GM18858 (cell line): ENCODE measurements around the gene JPH3.

Source experiments
- ATAC-seq: cut with Tn5 transposase; IDR thresholded peaks from one replicate; pipeline ENCODE4 v1.9.1; 2021; ENCODE audit not compliant: unreplicated experiment

The JPH3 gene

DNA sequence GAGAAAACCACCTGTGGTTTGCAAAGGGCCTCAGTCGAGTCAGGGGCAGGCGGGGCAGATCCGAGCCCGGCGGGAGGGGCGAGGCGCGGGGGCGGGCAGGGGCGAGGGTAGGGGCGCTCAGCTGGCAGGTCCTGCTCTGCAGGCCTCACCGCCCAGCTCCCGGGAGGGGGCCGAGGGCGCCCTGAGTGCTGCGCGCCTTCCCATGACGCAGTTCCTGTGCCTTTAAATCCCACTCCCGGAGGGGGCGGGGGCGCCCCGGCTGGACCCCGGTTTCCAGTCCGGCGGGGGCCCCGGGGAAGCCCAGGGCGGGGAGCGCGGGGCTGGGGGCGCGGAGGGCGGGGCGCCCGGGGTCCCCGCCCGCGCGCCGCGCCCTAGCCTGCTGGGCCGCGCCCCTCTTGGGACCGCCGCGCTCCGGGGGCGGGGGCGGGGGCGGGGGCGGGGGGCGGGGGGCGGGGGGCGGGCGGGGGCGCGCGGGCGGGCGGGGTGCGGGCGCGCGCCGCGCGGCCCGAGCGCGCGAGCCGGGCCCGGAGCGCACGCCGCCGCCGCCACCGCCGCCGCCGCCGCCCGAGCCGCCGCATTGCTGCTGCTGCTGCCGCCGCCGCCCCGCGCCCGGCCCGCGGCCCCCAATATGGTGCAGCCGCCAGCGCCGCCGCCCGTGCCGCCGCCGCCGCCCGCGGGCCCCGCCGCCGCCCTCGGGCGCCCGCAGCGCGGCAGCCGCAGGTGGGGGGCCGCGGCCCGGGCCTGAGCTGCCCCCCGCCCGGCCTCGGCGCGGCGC is at the start of gene JPH3:
Gene JPH3, plus strand, starts transcription at position 508 of the 775 bp plus-strand sequence. CDS start 639 bp downstream, outside the sequence.
- no peak for ATAC-seq

DNA sequence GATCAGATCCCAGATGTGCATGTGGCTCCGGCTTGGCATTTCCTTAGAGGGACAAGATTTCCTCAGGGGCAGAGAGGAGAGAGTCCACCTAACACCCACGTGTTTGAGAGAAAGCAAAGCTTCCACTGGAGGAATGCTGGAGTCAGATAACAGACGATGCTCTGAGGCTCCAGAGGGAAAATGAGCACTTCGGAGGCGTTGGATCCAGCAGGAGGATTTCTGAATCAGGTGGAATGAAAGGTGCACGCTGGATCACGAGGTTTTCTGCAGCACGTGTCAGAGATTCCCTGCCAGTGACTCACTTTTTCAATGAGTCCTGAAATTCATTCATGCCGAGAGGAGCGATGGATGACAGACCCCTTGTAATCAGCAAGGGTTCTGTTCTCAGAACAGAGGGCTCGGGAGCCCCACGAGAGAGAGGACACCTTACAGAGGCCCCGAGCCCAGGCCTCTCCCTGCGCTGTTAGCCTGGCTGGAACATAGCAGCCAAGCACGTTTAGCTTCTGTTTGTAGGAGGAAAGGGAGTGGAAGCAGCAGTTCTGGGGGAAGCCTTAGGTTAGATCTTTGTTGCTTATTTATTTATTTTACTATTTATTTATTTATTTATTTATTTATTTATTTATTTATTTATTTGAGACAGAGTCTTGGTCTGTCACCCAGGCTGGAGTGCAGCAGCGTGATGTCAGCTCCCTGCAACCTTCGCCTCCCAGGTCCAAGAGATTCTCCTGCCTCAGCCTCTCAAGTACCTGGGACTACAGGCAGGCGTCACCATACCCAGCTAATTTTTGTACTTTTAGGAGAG is 49.3 kb upstream of the JPH3 start:
- no peak for ATAC-seq

DNA sequence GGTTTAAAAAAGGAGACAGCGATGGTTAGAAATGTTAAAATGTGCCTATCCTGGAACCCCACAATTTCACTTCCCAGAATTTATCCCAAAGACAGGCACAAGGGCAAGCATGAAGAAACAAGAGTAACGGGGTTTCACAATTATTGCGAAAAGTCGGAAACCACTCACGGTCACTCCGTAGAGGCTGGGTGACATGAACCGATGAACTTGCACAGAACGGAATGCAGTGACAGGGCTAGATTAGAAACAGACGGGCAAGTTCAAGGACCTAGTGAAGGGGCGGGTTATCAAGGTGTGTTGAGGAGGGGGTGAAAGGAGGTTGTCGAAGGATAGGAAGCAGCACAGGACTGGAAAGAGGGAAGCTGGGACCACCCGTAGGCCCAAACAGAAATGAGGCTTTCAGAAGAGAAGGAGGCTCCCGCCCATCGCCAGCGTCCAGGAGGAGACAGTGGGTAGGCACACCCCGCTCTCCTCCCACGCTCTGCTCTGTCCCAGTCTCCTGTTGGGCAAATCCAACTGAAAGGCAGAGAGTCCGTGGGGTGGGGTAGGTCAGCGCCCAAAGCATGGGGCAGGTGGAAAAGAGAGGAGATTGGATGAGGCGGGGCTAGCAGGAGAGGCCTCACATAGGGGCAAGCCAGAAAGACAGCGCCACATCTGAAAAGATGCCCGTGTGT is 47.4 kb upstream of the JPH3 start:
- no peak for ATAC-seq

DNA sequence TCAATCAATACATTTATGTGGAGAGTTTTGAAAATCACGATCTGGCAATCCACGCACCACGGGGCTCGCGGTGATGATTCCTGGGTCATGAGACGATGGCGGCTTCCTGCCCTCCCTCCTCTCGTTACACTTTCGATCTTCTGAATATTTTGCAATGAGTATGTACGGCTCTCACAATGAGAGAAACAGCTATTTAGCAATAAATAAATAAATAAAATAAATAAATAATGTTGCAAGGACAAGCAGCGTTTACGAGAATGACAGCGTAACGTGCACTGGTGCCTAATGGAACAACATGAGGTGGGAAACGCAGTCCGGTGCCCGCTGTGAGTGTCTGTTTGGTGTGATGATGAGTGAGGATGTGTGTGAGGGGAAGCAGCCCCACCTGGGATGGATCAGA is 46.7 kb upstream of the JPH3 start:
- ATAC-seq = no peak

DNA sequence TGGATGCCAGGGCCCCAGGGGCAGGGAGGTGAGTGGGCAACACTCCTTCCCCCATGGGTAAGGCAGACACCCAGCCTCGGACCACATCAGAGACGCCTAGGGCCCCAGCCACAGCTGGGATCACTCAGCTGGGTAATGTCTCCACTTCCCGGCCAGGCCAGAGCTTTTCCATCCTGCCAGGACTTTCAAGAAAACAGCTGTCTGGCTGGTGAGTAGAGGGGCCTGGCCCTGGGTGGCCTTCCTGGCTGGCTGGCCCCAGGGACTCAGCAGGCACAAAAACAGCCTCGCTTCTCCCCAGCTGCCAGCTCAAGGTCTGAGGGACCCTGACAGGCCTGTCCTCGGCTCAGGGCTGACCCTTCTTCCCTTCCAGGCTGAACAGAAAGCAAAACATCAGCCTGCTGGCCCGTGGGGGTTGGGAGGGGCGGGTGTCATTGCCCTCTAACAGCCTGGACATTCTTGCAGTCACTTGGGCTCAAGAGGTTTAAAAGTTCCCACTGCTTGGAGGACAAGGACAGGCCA is 45.3 kb upstream of the JPH3 start:
- ATAC-seq = no peak

DNA sequence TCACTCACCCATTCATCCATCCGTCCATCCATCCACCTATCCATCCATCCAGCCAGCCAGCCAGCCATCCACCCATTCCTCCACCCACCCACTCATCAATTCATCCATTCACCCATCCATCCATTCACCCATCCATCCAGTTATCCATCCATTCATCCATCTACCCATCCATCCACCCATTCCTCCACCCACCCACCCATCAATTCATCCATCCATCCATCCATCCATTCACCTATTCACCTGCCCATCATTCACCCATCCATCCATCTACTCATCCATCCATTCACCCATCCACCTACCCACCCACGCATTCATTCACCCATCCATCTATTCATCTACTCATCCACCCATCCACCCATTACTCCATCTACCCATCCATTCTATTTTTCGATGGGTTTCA is 43.6 kb upstream of the JPH3 start:
- no peak for ATAC-seq

DNA sequence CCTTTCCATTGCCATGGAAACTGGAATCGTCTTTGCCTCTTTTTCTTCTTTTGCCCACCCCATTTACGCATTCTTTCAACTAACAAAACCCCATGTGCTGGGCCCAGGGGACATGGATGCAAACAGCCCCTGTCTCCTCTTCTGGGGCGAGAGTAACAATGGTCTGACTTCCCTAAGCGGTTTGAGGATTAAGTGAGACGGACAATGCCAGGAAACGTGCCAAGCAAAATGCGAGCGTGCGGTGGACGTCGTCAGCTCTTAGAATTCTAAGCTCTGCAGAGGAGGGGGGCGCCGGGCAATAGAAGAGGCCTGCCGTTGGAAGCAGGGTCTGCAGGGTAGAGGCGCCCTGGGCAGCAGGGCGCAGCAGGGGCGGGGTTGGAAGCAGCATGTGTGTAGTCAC is 42.4 kb upstream of the JPH3 start:
- no peak for ATAC-seq

DNA sequence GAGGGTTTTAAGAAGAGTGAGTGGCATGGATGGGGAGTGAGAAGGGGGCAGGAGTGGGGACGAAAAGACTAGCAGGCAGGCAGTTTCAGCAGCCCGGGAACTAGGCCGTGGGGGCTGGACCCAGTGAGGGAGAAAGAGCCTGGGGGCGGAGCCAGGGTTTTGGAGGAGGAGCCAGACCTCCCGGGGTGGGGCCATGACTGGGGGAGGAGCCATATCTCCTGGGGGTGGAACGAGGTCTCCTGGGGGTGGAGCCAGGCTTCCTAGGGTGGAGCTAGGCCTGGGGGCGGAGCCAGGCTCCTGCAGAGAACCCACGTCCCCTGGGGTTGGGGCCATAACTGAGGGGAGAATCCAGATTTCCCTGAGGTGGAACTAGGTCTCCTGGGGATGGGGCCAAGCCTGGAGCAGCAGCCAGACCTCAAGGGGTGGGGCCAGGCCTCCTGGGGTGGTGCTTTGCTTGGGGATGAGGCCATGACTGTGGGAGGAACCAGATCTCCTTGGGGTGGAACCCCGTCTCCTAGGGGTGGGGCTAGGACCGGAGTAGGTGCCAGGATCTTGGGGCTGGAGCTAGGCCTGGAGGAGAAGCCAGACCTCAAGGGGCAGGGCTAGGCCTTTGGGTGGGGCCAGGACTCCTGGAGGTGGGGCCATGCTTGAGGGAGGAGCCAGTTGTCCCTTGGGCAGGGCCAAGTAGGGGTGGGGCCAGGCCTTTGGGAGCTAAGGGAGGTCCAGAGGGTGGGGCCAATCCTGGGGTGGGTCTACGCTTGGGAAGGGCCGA is 41.7 kb upstream of the JPH3 start:
- ATAC-seq = no peak

DNA sequence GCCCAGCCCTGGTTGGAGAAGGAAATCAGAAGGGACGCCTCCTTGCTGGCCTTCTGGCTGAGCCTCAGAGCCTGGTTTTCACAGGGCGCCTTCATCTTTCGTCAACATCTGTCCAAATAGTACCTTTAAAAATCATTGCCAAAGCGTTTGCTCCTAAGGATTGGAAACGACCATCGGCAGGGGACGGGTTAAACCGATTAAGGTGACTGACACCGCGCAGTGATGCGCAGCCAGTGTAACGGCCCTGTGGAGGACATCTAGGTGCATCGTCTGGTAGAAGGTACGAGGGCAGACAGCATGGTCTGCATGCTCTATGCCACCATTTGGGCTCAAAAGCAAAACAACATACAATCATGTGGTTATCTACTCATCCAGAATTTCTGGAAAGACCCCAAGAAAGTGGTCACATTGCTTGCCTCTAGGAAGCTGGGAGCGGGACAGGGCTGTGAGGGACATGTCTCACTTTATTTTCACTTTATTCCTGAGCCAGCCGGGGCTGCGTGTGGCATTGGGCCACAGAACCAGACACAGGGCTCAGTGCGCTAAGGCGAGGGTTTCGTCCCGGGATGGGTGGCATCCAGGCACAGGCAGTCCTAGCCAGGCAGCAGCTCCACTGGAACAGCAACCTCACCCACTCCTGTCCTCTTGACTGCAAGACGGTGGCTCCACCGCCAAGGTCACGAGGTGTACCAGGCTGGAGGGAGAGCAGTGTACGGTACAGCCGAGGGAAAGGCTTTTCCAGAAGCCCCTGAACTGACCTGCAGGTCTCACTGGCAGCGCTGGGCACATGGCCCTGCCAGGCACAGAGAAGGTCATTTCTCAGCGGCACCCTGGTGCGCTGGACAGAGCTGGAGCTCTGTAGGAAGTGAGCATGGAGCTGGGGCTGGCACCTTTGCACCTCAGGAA is 40.9 kb upstream of the JPH3 start:
- no peak for ATAC-seq

DNA sequence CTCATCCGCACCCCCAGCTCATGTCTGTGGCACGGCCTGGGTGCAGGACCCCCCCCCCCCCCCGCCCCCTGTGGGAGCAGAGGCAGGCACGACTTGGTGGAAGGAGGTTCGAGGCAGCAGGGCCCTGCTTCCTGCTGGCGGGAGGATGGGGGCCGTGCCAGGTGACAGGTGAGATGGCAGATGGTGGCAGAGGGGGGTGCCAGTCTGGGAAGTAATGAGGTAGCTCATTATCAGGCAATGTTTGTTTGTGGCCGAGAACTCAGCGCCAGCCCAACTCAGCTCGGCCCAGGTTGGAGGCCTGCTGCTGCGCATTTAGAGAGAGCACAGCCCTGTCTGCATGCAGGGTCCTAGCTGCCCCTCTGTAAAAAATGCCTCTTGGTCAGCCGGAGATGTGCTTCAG is 40.1 kb upstream of the JPH3 start:
- ATAC-seq = no peak

DNA sequence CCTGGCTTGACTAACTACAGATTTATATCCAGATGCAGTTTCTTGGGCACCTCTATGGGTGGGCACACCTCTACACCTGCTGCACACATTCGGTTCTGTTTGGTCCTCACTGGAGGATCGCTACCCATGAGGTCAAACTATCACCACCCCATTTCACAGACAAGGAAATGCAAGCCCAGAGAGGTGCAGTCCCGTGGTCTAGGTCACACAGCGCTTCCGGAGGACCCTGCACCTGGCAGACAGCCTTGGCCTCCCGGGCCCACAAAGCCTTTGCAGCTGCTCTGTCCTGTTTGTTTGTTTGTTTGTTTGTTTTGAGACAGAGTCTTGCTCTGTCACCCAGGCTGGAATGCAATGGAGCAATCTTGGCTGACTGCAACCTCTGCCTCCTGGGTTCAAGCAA is 39.3 kb upstream of the JPH3 start:
- no peak for ATAC-seq

DNA sequence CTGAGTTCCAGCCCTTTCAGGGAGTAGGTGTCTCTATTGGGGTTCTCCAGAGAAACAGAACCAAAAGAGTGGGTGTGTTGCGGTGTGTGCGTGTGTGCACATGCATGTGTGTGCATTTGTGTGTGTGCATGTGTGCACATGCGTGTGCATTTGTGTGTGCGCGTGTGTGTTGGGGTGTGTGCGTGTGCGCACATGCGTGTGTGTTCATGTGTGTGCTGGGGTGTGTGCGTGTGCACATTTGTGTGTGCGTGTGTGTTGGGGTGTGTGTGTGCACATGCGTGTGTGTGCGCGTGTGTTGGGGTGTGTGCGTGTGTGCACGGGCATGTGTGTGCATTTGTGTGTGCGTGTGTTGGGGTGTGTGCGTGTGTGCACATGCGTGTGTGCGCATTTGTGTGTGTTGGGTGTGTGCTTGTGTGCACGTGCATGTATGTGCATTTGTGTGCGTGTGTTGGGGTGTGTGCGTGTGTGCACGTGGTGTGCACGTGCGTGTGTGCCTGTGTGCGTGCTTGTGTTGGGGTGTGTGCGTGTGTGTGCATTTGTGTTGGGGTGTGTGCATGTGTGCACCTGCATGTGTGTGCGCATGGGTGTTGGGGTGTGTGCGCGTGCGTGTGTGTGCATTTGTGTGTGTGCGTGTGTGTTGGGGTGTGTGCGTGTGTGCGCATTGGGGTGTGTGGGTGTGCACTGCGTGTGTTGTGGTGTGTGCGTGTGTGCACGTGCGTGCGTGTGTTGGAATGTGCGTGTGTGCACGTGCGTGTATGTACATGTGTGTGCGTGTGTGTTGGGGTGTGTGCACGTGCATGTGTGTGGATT is 38.4 kb upstream of the JPH3 start:
- no peak for ATAC-seq

DNA sequence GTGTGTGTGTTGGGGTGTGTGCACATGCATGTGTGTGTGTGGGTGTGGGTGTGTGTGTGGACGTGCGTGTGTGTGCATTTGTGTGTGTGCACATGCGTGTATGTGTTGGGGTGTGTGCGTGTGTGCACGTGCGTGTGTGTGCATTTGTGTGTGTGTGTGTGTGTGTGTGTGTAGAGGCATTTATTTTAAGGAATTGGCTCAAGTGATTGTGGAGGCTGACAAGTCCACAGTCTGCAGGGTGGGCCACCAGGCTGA is 37.9 kb upstream of the JPH3 start:
- no peak for ATAC-seq

DNA sequence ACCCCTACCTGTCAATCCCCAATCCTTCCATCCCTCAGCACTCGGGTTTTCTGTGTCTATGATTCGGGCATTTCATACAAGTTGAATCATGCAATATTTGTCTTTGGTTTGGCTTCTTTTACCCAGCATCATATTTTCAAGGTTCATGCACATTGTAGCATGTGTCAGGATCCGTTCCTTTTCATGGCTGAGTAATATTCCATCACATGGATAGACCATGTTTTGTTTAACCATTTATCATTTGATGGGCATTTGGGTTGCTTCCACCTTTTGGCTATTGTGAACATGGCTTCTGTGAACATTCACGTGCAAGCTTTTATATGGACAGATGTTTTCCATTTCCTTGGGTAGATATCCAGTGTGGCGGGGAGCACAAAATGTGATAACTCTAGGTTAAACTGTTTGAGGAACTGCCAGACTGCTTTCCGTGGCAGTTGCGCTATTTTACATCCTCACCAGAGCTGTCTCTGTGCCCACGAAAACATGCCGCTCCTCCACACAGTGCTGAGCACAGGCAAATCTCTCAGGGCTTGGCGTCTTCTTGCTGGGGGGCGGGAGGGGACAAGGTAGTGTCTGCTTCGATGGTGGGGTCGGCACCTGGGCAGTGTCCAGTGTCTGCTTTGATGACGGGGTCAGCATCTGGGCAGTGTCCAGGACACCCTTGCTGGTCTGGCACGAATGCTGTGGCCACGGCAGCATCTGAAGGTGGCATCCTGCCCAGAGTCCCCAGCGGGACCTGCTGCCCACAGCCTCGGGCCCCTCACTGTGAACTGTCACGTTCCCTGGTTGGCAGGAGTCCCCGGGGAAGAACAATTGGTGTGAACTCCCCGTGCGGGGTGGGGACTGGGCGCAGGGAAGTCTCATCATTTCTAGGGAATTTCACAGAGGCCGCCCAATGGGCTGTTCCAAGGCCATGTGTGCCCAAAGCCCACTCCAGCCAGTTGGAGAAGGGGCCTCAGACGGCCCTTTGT is 32.4 kb upstream of the JPH3 start:
- no peak for ATAC-seq

DNA sequence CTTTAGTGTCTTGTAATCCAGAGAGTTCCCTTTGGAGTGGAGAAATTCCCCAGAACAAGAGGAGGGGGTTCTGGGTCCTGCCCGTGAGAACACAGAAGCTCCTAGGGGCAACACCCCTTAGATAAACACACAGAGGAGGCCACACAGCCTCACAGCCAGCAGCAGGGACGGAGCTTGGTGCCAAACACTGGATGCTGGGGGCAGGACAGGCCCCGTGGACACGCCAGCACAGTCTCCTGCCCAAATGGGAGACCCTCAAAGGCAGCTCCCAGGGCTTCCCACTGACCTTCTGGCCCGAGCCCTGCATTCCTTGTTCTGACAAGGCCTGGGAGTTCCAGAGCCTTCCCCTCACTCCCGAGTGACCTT is 31.8 kb upstream of the JPH3 start:
- ATAC-seq = no peak

DNA sequence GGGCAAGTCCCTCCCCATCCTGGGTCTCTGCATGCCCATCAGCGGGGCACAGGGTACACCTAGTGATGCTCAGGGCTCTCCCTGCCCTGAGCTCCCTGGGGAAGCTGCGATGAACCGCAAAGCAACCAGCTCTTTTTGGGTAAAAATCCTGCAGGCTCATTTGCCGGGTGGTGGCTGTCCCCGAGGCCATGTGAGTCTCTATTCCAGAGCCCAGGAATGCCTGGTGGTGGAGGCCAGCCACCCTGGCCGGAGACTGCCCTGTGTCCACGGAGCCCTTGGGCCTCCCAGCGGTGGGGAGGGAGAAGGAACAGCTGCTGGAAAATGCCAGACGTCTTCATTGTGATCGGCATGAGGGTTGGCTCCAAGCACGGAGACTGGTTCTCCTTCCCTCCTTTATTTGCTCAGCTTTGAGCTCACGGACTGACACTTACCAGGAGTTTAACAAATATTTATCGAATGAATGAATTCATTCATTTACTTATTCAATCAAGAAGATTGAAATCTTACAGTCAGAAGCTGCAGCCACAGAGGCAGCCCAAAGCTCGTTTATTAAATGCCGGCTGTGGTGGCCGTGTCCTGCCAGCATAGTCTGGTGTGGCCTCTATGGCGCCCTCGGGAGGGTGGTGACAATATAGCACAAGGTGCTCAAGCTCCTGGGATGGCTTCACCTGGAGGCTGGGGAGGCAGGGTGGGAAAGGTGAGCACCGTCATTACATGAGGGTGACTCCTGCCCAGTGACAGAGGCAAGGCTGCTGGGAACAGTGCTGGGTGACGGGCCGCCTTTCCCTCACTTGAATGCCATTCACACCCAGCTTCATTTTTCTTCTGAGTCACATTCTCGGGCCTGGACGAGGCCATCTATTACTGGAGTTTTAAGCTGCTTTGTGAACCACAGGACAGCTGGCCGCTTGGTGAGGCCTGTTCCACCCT is 31.1 kb upstream of the JPH3 start:
- no peak for ATAC-seq

DNA sequence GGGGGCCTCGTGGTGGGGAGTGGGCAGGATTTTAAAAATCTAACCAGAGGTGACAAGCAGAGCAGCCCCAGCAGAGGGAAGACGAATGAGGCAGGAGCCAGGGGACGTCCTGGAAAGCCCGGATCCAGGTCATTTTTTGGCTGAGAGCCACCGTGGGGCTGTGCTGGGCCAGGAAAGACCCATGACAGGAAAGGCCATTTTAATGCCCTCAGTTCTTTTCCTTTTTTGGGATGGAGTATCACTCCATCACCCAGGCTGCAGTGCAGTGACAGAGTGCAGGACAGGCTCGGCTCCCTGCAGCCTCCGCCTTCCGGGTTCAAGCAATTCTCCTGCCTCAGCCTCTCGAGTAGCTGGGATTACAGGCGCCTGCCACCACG is 30.5 kb upstream of the JPH3 start:
- ATAC-seq = no peak
